HEK293 (cell line): Measurements from ENCODE around the gene OR56B1.

Experiments
- CTCF ChIA-PET: fragments of 350-600 bp; formaldehyde crosslinking; extraction: SDS; loops from one replicate; lab custom pipeline; 2021; ENCODE audit warnings: antibody characterized with exemption; lab: Yijun Ruan, JAX
- POLR2A ChIA-PET: fragments of 300-600 bp; formaldehyde crosslinking; extraction: SDS; loops from one replicate; lab custom pipeline; 2020; ENCODE audit warnings: antibody characterized with exemption, inconsistent platforms; lab: Yijun Ruan, JAX
- H3K27ac ChIP-seq: fragments of 200-500 bp; sonication (Bioruptor generic); 2 replicates; pipeline ENCODE4 v1.5.1; 2014; ENCODE audit warnings: low read depth, low read length, control low read depth, inconsistent platforms; ENCODE audit errors: extremely low read depth
- H3K36me3 ChIP-seq, 2 experiments: fragments of 200-500 bp in 1 of 2; sonication (Bioruptor generic) in 1 of 2; 1 replicate in 1 of 2; 2 replicates in 1 of 2; pipeline ENCODE4 v1.5.1; 2014 to 2017; ENCODE audit warnings: inconsistent platforms in 2 of 2, low read length in 2 of 2; ENCODE audit not compliant: control insufficient read depth in 2 of 2, insufficient read depth in 1 of 2
- H3K4me1 ChIP-seq: fragments of 200-500 bp; sonication (Bioruptor generic); 2 replicates; pipeline ENCODE4 v1.5.1; 2014; ENCODE audit warnings: mild to moderate bottlenecking, low read length, inconsistent platforms; ENCODE audit not compliant: control insufficient read depth, insufficient read depth
- H3K4me3 ChIP-seq: 2 replicates; pipeline ENCODE4 v1.5.1; 2011; ENCODE audit warnings: low read depth, mild to moderate bottlenecking, control low read depth, low read length, moderate library complexity
- H3K9me3 ChIP-seq: fragments of 200-500 bp; sonication (Bioruptor generic); 2 replicates; pipeline ENCODE4 v1.5.1; 2014; ENCODE audit warnings: low read depth, low read length, inconsistent platforms; ENCODE audit not compliant: control insufficient read depth, insufficient read depth
- FEZF1 ChIP-seq: fragments of 450-650 bp; formaldehyde crosslinking; IDR thresholded peaks from 2 replicates; pipeline ENCODE4 v1.5.1; 2016; ENCODE audit warnings: missing biosample characterization, missing genetic modification characterization
- GLIS1 ChIP-seq: fragments of 450-650 bp; formaldehyde crosslinking; IDR thresholded peaks from 2 replicates; pipeline ENCODE4 v1.5.1; 2016; ENCODE audit warnings: missing biosample characterization, missing genetic modification characterization
- KLF9 ChIP-seq: fragments of 450-650 bp; formaldehyde crosslinking; IDR thresholded peaks from 2 replicates; pipeline ENCODE4 v1.5.1; 2016; ENCODE audit warnings: missing biosample characterization, missing genetic modification characterization, low read depth
- SCRT2 ChIP-seq: fragments of 450-650 bp; formaldehyde crosslinking; IDR thresholded peaks from 2 replicates; pipeline ENCODE4 v1.5.1; 2016; ENCODE audit warnings: missing biosample characterization, missing genetic modification characterization
- WT1 ChIP-seq: fragments of 450-650 bp; formaldehyde crosslinking; IDR thresholded peaks from 2 replicates; pipeline ENCODE4 v1.5.1; 2016; ENCODE audit warnings: missing biosample characterization, missing genetic modification characterization
- YY1 ChIP-seq: fragments of 450-650 bp; formaldehyde crosslinking; IDR thresholded peaks from 2 replicates; pipeline ENCODE4 v1.5.1; 2018; ENCODE audit warnings: missing biosample characterization, missing genetic modification characterization
- ZBTB48 ChIP-seq: fragments of 450-650 bp; formaldehyde crosslinking; IDR thresholded peaks from 2 replicates; pipeline ENCODE4 v1.5.1; 2016; ENCODE audit warnings: missing biosample characterization, missing genetic modification characterization
- ZBTB6 ChIP-seq: fragments of 450-650 bp; formaldehyde crosslinking; IDR thresholded peaks from 2 replicates; pipeline ENCODE4 v1.5.1; 2017; ENCODE audit warnings: missing biosample characterization, missing genetic modification characterization
- ZNF114 ChIP-seq: fragments of 450-650 bp; formaldehyde crosslinking; IDR thresholded peaks from 2 replicates; pipeline ENCODE4 v1.5.0; 2017; ENCODE audit warnings: missing biosample characterization, missing genetic modification characterization
- ZNF148 ChIP-seq: fragments of 450-650 bp; formaldehyde crosslinking; IDR thresholded peaks from 2 replicates; pipeline ENCODE4 v1.5.0; 2017; ENCODE audit warnings: missing biosample characterization, missing genetic modification characterization, borderline replicate concordance
- ZNF184 ChIP-seq: fragments of 450-650 bp; IDR thresholded peaks from 2 replicates; pipeline ENCODE4 v1.5.1; 2018; ENCODE audit warnings: missing biosample characterization, mild to moderate bottlenecking, missing genetic modification characterization
- ZNF19 ChIP-seq: fragments of 450-650 bp; formaldehyde crosslinking; IDR thresholded peaks from 2 replicates; pipeline ENCODE4; 2016; ENCODE audit warnings: missing biosample characterization, missing genetic modification characterization, low read depth
- ZNF311 ChIP-seq: fragments of 450-650 bp; formaldehyde crosslinking; IDR thresholded peaks from 2 replicates; pipeline ENCODE4 v1.5.1; 2017; ENCODE audit warnings: missing biosample characterization, missing genetic modification characterization, borderline replicate concordance
- ZNF37A ChIP-seq: fragments of 450-650 bp; IDR thresholded peaks from 2 replicates; pipeline ENCODE4 v1.5.1; 2018; ENCODE audit warnings: missing biosample characterization, missing genetic modification characterization
- ZNF423 ChIP-seq: fragments of 450-650 bp; formaldehyde crosslinking; IDR thresholded peaks from 2 replicates; pipeline ENCODE4 v1.5.1; 2016; ENCODE audit warnings: missing biosample characterization, missing genetic modification characterization
- ZNF426 ChIP-seq: fragments of 450-650 bp; formaldehyde crosslinking; IDR thresholded peaks from 2 replicates; pipeline ENCODE4 v1.5.1; 2017; ENCODE audit warnings: missing biosample characterization, missing genetic modification characterization, mild to moderate bottlenecking, inconsistent platforms, moderate library complexity
- ZNF521 ChIP-seq: fragments of 450-650 bp; formaldehyde crosslinking; IDR thresholded peaks from 2 replicates; pipeline ENCODE4 v1.5.1; 2017; ENCODE audit warnings: missing biosample characterization, mild to moderate bottlenecking, missing genetic modification characterization
- ZNF558 ChIP-seq: fragments of 450-650 bp; formaldehyde crosslinking; IDR thresholded peaks from 2 replicates; pipeline ENCODE4 v1.5.1; 2016; ENCODE audit warnings: missing biosample characterization, missing genetic modification characterization
- ZNF571 ChIP-seq: fragments of 450-650 bp; formaldehyde crosslinking; IDR thresholded peaks from 2 replicates; pipeline ENCODE4 v1.5.0; 2017; ENCODE audit warnings: missing biosample characterization, missing genetic modification characterization
- ZNF585B ChIP-seq: fragments of 450-650 bp; formaldehyde crosslinking; IDR thresholded peaks from 2 replicates; pipeline ENCODE4 v1.5.1; 2016; ENCODE audit warnings: missing biosample characterization, missing genetic modification characterization
- ZNF830 ChIP-seq: fragments of 450-650 bp; IDR thresholded peaks from 2 replicates; pipeline ENCODE4 v1.5.0; 2018; ENCODE audit warnings: missing biosample characterization, missing genetic modification characterization, low read depth, mild to moderate bottlenecking, moderate library complexity
- TF ChIP-seq, protein P1 (sequence below): fragments of 450-650 bp; formaldehyde crosslinking; IDR thresholded peaks from 2 replicates; pipeline ENCODE4 v1.5.1; 2016; ENCODE audit warnings: missing biosample characterization, missing genetic modification characterization
- TF ChIP-seq, protein P2 (sequence below): fragments of 450-650 bp; formaldehyde crosslinking; IDR thresholded peaks from 2 replicates; pipeline ENCODE4 v1.5.1; 2016; ENCODE audit warnings: missing biosample characterization, missing genetic modification characterization
- TF ChIP-seq, protein P3 (sequence below): fragments of 450-650 bp; formaldehyde crosslinking; IDR thresholded peaks from 2 replicates; pipeline ENCODE4 v1.5.1; 2016; ENCODE audit warnings: missing biosample characterization, missing genetic modification characterization

OR56B1 gene

DNA sequence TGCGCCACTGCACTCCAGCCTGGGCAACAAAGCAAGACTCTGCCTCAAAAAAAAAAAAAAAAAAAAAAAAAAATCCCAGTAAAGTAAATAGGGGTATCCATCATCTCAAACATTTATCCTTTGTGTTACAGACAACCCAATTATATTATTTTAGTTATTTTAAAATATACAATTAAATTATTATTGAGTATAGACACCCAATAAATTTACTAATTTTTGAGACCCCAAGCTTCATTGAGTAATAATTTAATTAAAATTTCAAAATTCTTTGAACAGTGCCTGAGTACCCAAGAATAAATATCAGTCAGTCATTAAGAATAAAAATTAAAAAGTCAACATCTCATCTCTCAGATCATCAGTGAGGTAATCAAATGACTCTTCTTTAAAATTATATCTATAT, 17.7 kb downstream of the OR56B1 start, which contains the start of gene OR52N4:
Gene OR52N4, plus strand, starts transcription at position 301 of the 400 bp plus-strand sequence. CDS start 498 bp downstream, outside the sequence.
- TF ChIP-seq ZNF830 (tag by site-specific recombination) = no peak
- TF ChIP-seq ZNF426 = no peak
- no peak for TF ChIP-seq GLIS1 (tag by site-specific recombination)
- TF ChIP-seq ZNF521 = no peak
- TF ChIP-seq ZBTB6 = no peak
- TF ChIP-seq FEZF1 (tag by site-specific recombination) = no peak
- ChIA-PET POLR2A (interaction anchor here (0.7 kb wide), 1 partner anchor 40 kb away, joined by 6 read pairs; no protein-coding TSS in a partner anchor), CTCF (no interaction called here)
- Histone ChIP-seq H3K4me3 (no peak within 1 kb of the TSS), H3K4me1 (no peaks in the 10 kb centered on the region), H3K36me3 (no peaks in the 10 kb centered on the region), H3K9me3 (no peaks in the 10 kb centered on the region), H3K27ac (no peak within 1 kb of the TSS)

GRCh38 chr11:5767056-5767455, 30.8 kb downstream of the OR56B1 start:
- Histone ChIP-seq H3K9me3 (no peaks in the 10 kb centered on the region), H3K4me1 (no peaks in the 10 kb centered on the region), H3K27ac (no peak overlapping the region), H3K4me3 (no peak overlapping the region), H3K36me3 (no peaks in the 10 kb centered on the region)
- POLR2A ChIA-PET = no interaction called here
- CTCF ChIA-PET = no interaction called here
- TF ChIP-seq, protein P1, sequence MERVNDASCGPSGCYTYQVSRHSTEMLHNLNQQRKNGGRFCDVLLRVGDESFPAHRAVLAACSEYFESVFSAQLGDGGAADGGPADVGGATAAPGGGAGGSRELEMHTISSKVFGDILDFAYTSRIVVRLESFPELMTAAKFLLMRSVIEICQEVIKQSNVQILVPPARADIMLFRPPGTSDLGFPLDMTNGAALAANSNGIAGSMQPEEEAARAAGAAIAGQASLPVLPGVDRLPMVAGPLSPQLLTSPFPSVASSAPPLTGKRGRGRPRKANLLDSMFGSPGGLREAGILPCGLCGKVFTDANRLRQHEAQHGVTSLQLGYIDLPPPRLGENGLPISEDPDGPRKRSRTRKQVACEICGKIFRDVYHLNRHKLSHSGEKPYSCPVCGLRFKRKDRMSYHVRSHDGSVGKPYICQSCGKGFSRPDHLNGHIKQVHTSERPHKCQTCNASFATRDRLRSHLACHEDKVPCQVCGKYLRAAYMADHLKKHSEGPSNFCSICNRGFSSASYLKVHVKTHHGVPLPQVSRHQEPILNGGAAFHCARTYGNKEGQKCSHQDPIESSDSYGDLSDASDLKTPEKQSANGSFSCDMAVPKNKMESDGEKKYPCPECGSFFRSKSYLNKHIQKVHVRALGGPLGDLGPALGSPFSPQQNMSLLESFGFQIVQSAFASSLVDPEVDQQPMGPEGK (tag by site-specific recombination) = no peak
- TF ChIP-seq ZNF184 (tag by site-specific recombination) (no peak), SCRT2 (tag by site-specific recombination) (no peak), ZNF558 (tag by site-specific recombination) (no peak), WT1 (tag by site-specific recombination) (no peak), ZNF571 (tag by site-specific recombination) (no peak), ZNF585B (tag by site-specific recombination) (no peak), ZBTB48 (tag by site-specific recombination) (no peak), ZNF37A (tag by site-specific recombination) (no peak), ZNF114 (tag by site-specific recombination) (no peak), ZNF19 (no peak), ZNF148 (tag by site-specific recombination) (no peak), KLF9 (tag by site-specific recombination) (no peak), YY1 (tag by site-specific recombination) (no peak), ZNF423 (no peak), ZNF311 (tag by site-specific recombination) (no peak)
- TF ChIP-seq, protein P2, sequence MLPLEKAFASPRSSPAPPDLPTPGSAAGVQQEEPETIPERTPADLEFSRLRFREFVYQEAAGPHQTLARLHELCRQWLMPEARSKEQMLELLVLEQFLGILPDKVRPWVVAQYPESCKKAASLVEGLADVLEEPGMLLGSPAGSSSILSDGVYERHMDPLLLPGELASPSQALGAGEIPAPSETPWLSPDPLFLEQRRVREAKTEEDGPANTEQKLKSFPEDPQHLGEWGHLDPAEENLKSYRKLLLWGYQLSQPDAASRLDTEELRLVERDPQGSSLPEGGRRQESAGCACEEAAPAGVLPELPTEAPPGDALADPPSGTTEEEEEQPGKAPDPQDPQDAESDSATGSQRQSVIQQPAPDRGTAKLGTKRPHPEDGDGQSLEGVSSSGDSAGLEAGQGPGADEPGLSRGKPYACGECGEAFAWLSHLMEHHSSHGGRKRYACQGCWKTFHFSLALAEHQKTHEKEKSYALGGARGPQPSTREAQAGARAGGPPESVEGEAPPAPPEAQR (tag by site-specific recombination) = no peak
- TF ChIP-seq, protein P3, sequence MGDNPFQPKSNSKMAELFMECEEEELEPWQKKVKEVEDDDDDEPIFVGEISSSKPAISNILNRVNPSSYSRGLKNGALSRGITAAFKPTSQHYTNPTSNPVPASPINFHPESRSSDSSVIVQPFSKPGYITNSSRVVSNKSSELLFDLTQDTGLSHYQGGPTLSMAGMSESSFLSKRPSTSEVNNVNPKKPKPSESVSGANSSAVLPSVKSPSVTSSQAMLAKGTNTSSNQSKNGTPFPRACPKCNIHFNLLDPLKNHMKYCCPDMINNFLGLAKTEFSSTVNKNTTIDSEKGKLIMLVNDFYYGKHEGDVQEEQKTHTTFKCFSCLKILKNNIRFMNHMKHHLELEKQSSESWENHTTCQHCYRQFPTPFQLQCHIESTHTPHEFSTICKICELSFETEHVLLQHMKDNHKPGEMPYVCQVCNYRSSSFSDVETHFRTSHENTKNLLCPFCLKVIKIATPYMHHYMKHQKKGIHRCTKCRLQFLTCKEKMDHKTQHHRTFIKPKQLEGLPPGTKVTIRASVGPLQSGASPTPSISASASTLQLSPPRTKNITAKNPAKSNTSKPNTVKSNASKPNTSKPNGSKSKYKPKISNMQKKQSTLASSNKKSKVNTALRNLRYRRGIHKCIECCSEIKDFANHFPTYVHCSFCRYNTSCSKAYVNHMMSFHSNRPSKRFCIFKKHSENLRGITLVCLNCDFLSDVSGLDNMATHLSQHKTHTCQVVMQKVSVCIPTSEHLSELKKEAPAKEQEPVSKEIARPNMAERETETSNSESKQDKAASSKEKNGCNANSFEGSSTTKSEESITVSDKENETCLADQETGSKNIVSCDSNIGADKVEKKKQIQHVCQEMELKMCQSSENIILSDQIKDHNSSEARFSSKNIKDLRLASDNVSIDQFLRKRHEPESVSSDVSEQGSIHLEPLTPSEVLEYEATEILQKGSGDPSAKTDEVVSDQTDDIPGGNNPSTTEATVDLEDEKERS = no peak
